SK-N-SH (cell line): ENCODE results near the gene DHRSX. TPM values are rescaled to one million over a fixed set of nuclear protein-coding genes. Genes with fewer than 3 reads are reported as not detected.

Experiments used
- CTCF ChIA-PET: fragments of 300-600, 350-600 bp; formaldehyde crosslinking; extraction: SDS; loops from one replicate; lab custom pipeline; 2021; lab: Yijun Ruan, JAX
- POLR2A ChIA-PET: fragments of 350-600 bp; sonication (Branson Sonifier 250); formaldehyde crosslinking; extraction: SDS; loops from one replicate; lab custom pipeline; 2020; ENCODE audit warnings: antibody characterized with exemption, inconsistent platforms; lab: Yijun Ruan, JAX
- DNase-seq: peaks from one replicate; pipeline ENCODE4 v3.0.0; 2012
- H2AFZ ChIP-seq: fragments of 200-600 bp; sonication (generic); 2 replicates; pipeline ENCODE4 v1.8.1; 2016; ENCODE audit warnings: antibody characterized with exemption, mild to moderate bottlenecking, low read depth
- H3F3A ChIP-seq: fragments of 200-600 bp; sonication (generic); replicated peaks from 2 replicates; pipeline ENCODE3; 2016; ENCODE audit warnings: antibody characterized with exemption, mild to moderate bottlenecking; ENCODE audit not compliant: insufficient read depth
- H3K27ac ChIP-seq, 2 experiments: fragments of 200-500 bp in 1 of 2; fragments of 200-600 bp in 1 of 2; sonication (Bioruptor generic) in 1 of 2; sonication (generic), shearing (Covaris generic) in 1 of 2; 2 replicates each; pipeline versions ENCODE4 v1.5.1 to v1.6.1; 2014 to 2016; ENCODE audit warnings: low read depth in 2 of 2, inconsistent platforms in 1 of 2, low read length in 1 of 2, mild to moderate bottlenecking in 1 of 2, mixed read lengths in 1 of 2
- H3K27me3 ChIP-seq: fragments of 200-600 bp; sonication (generic), shearing (Covaris generic); 2 replicates; pipeline ENCODE4 v1.6.1; 2016; ENCODE audit warnings: mixed run types; ENCODE audit not compliant: insufficient read depth
- H3K36me3 ChIP-seq, 2 experiments: fragments of 200-500 bp in 1 of 2; fragments of 200-600 bp in 1 of 2; sonication (Bioruptor generic) in 1 of 2; sonication (generic) in 1 of 2; replicated peaks in 1 of 2; 2 replicates each; pipeline versions ENCODE3 to v1.5.1; 2014 to 2016; ENCODE audit warnings: low read length in 1 of 2, mild to moderate bottlenecking in 1 of 2; ENCODE audit not compliant: insufficient read depth in 2 of 2, control insufficient read depth in 1 of 2
- H3K4me1 ChIP-seq, 2 experiments: fragments of 200-500 bp in 1 of 2; fragments of 200-600 bp in 1 of 2; sonication (Bioruptor generic) in 1 of 2; sonication (generic), shearing (Covaris generic) in 1 of 2; 2 replicates each; pipeline versions ENCODE4 v1.5.1 to v1.6.1; 2014 to 2016; ENCODE audit warnings: low read depth in 1 of 2, low read length in 1 of 2, mixed run types in 1 of 2; ENCODE audit not compliant: insufficient read depth in 2 of 2, control insufficient read depth in 1 of 2
- H3K4me2 ChIP-seq: fragments of 200-600 bp; sonication (generic), shearing (Covaris generic); 2 replicates; pipeline ENCODE4 v1.6.1; 2017; ENCODE audit warnings: mixed run types
- H3K4me3 ChIP-seq, 2 experiments: fragments of 200-500 bp in 1 of 2; fragments of 200-600 bp in 1 of 2; sonication (Bioruptor generic) in 1 of 2; sonication (generic), shearing (Covaris generic) in 1 of 2; 2 replicates each; pipeline versions ENCODE4 v1.5.1 to v1.8.1; 2014 to 2016; ENCODE audit warnings: low read depth in 2 of 2, inconsistent platforms in 1 of 2, low read length in 1 of 2, mild to moderate bottlenecking in 1 of 2, mixed read lengths in 1 of 2, moderate library complexity in 1 of 2
- H3K79me2 ChIP-seq: fragments of 200-600 bp; sonication (generic); 2 replicates; pipeline ENCODE4 v1.8.1; 2017; ENCODE audit warnings: mild to moderate bottlenecking; ENCODE audit not compliant: insufficient read depth
- H3K9ac ChIP-seq: fragments of 200-600 bp; sonication (generic); 2 replicates; pipeline ENCODE4 v1.6.1; 2017; ENCODE audit warnings: mixed run types
- H3K9me2 ChIP-seq: fragments of 200-600 bp; sonication (generic); 2 replicates; pipeline ENCODE4 v1.6.1; 2017; ENCODE audit warnings: mixed run types
- H3K9me3 ChIP-seq: fragments of 200-600 bp; sonication (generic); 2 replicates; pipeline ENCODE4 v1.6.1; 2017; ENCODE audit warnings: mixed run types, mild to moderate bottlenecking, moderate library complexity
- H4K20me1 ChIP-seq: fragments of 200-600 bp; sonication (generic); 2 replicates; pipeline ENCODE4 v1.6.1; 2017; ENCODE audit warnings: mild to moderate bottlenecking, mixed run types; ENCODE audit not compliant: insufficient read depth
- FOSL2 ChIP-seq: IDR thresholded peaks from 2 replicates; pipeline ENCODE4 v1.4.0; 2012; ENCODE audit warnings: low read depth, mild to moderate bottlenecking, moderate library complexity, borderline replicate concordance
- FOXM1 ChIP-seq: IDR thresholded peaks from 2 replicates; pipeline ENCODE4 v1.4.0; 2012; ENCODE audit warnings: low read depth, mild to moderate bottlenecking
- GATA2 ChIP-seq: sonication (generic); formaldehyde crosslinking; IDR thresholded peaks from 2 replicates; pipeline ENCODE4 v1.5.0; 2020; ENCODE audit warnings: mild to moderate bottlenecking, missing genetic modification reagents
- MEF2A ChIP-seq: IDR thresholded peaks from 2 replicates; pipeline ENCODE4 v1.4.0; 2012; ENCODE audit warnings: low read depth, borderline replicate concordance
- PBX3 ChIP-seq: IDR thresholded peaks from 2 replicates; pipeline ENCODE4; 2012
- RAD21 ChIP-seq: IDR thresholded peaks from 2 replicates; pipeline ENCODE4 v1.6.1; 2012; ENCODE audit warnings: mild to moderate bottlenecking, low read length
- RCOR1 ChIP-seq: fragments of 150-350 bp; IDR thresholded peaks from 2 replicates; pipeline ENCODE4 v1.6.1; 2017; ENCODE audit warnings: antibody characterized with exemption, low read length
- REST ChIP-seq: IDR thresholded peaks from 2 replicates; pipeline ENCODE4 v1.6.1; 2012; ENCODE audit warnings: mild to moderate bottlenecking, low read depth, low read length, moderate library complexity
- RXRA ChIP-seq: IDR thresholded peaks from 2 replicates; pipeline ENCODE4 v1.4.0; 2012; ENCODE audit warnings: low read depth, mild to moderate bottlenecking, borderline replicate concordance
- SMC3 ChIP-seq: IDR thresholded peaks from 2 replicates; pipeline ENCODE4 v1.6.1; 2012; ENCODE audit warnings: low read depth, low read length, improper control_type of control experiment
- TEAD4 ChIP-seq: IDR thresholded peaks from 2 replicates; pipeline ENCODE4 v1.4.0; 2012; ENCODE audit warnings: mild to moderate bottlenecking, borderline replicate concordance; ENCODE audit not compliant: insufficient read depth
- YY1 ChIP-seq: IDR thresholded peaks from 2 replicates; pipeline ENCODE4 v1.4.0; 2012; ENCODE audit warnings: low read depth, mild to moderate bottlenecking
- ZBTB33 ChIP-seq: IDR thresholded peaks from 2 replicates; pipeline ENCODE4 v1.4.0; 2012; ENCODE audit warnings: low read depth, borderline replicate concordance
- WGBS: methylation state at CpG from one replicate; pipeline ENCODE4 v1.1.6; 2017; ENCODE audit warnings: low lambda C conversion rate; 5-methylcytosine and 5-hydroxymethylcytosine counted together
- polyA plus RNA-seq, 3 experiments: library from polyadenylated mRNA; depleted of rRNA; stranded (reverse); fragments of >200 nt; gene quantifications; 2 replicates each; pipeline ENCODE4 v1.2.3, GENCODE V29; 2012
- TF ChIP-seq, protein P1 (sequence below): fragments of 150-350 bp; IDR thresholded peaks from 2 replicates; pipeline ENCODE4 v1.6.1; 2017; ENCODE audit warnings: antibody characterized with exemption, low read length, low read depth, borderline replicate concordance
- TF ChIP-seq, protein P2 (sequence below): fragments of 150-350 bp; IDR thresholded peaks from 2 replicates; pipeline ENCODE4 v1.6.1; 2016; ENCODE audit warnings: mild to moderate bottlenecking, low read depth, low read length
- TF ChIP-seq, protein P3 (sequence below): IDR thresholded peaks from 2 replicates; pipeline ENCODE4 v1.4.0; 2012; ENCODE audit warnings: low read depth

DHRSX gene
- polyA plus RNA-seq, 1 of the 3 experiments (the other 2 are of a cell fraction) = 34.3 TPM

- Histone ChIP-seq H3K36me3 (no peaks in the 10 kb centered on the region), H3K9ac (no peak overlapping the region), H3K9me2 (no peaks in the 10 kb centered on the region), H3K27me3 (no peaks in the 10 kb centered on the region), H3F3A (no peaks in the 10 kb centered on the region), H3K9me3 (no peaks in the 10 kb centered on the region), H2AFZ (no peak overlapping the region), H3K27ac (no peak overlapping the region), H3K4me3 (no peak overlapping the region), H3K4me1 (no peaks in the 10 kb centered on the region), H3K79me2 (no peaks in the 10 kb centered on the region), H3K4me2 (no peak overlapping the region), H4K20me1 (no peaks in the 10 kb centered on the region)
- ChIA-PET CTCF (no interaction called here), POLR2A (no interaction called here)
- WGBS = 90% methylated on average over 11 of the region's 11 CpGs
- no peak for DNase-seq
- TF ChIP-seq, protein P1, sequence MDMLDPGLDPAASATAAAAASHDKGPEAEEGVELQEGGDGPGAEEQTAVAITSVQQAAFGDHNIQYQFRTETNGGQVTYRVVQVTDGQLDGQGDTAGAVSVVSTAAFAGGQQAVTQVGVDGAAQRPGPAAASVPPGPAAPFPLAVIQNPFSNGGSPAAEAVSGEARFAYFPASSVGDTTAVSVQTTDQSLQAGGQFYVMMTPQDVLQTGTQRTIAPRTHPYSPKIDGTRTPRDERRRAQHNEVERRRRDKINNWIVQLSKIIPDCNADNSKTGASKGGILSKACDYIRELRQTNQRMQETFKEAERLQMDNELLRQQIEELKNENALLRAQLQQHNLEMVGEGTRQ = no peak
- TF ChIP-seq, protein P2, sequence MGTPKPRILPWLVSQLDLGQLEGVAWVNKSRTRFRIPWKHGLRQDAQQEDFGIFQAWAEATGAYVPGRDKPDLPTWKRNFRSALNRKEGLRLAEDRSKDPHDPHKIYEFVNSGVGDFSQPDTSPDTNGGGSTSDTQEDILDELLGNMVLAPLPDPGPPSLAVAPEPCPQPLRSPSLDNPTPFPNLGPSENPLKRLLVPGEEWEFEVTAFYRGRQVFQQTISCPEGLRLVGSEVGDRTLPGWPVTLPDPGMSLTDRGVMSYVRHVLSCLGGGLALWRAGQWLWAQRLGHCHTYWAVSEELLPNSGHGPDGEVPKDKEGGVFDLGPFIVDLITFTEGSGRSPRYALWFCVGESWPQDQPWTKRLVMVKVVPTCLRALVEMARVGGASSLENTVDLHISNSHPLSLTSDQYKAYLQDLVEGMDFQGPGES = no peak
- TF ChIP-seq, protein P3, sequence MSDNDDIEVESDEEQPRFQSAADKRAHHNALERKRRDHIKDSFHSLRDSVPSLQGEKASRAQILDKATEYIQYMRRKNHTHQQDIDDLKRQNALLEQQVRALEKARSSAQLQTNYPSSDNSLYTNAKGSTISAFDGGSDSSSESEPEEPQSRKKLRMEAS = no peak
- TF ChIP-seq PBX3 (no peak), YY1 (no peak), FOXM1 (no peak), FOSL2 (no peak), TEAD4 (no peak)
Measured at GRCh38 chrX:2311501-2311900, 189.3 kb downstream of the DHRSX start.

DNA sequence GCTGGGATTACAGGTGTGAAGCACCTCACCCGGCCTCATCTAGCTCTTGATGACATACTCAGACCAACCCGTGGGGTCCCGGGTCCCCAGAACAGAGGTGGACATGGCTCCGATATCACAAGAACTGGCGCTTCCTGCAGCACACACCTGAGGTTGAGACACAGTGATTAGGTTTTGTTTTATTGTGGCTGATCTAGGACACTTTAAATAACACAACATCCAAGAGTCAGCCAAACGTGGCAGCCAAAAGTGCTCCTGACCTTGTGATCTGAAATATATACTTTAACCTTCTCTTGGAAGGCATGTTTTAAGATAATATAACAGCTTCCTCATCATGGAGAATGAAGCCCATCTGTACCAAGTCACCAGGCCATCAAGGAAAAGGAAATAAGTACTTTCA lies 198.9 kb downstream of the DHRSX start:
- no peak for DNase-seq
- Histone ChIP-seq H3K36me3 (no peaks in the 10 kb centered on the region), H3K9ac (no peak overlapping the region), H3K27ac (no peak overlapping the region), H3K79me2 (no peaks in the 10 kb centered on the region), H3K4me2 (no peak overlapping the region), H3K4me1 (no peaks in the 10 kb centered on the region), H3K4me3 (no peak overlapping the region), H3K9me3 (no peaks in the 10 kb centered on the region), H4K20me1 (no peaks in the 10 kb centered on the region), H3K27me3 (no peaks in the 10 kb centered on the region), H2AFZ (no peak overlapping the region), H3F3A (no peaks in the 10 kb centered on the region)
- CTCF ChIA-PET = no interaction called here
- POLR2A ChIA-PET = no interaction called here
- no peak for TF ChIP-seq MEF2A
- TF ChIP-seq SMC3 = no peak
- TF ChIP-seq ZBTB33 = no peak
- no peak for TF ChIP-seq RAD21
- no peak for TF ChIP-seq RXRA
- no peak for TF ChIP-seq FOXM1
- TF ChIP-seq RCOR1 = no peak
- TF ChIP-seq REST = no peak
- TF ChIP-seq, protein P2 = no peak
- no peak for TF ChIP-seq GATA2
- TF ChIP-seq FOSL2 = no peak
- TF ChIP-seq, all 33 proteins: peak for 0
- 93% methylated on average over 6 of the region's 6 CpGs for WGBS
- H3K9me2 ChIP-seq = no peaks in the 10 kb centered on the region
